ENCODE measurements around the gene ATP6V0C.

- TF ChIP-seq CTCF (IDR thresholded peaks at IDR 0.05) (no peak), POLR2A (IDR thresholded peaks at IDR 0.05) (no peak), EP300 (IDR thresholded peaks at IDR 0.05) (no peak)
Measured at GRCh38 chr16:2535625-2536013, 21.9 kb downstream of the ATP6V0C start.
